ENCODE results near the gene JPH2.
"Not testable (repeated sequence)": the region's sequence is repeated elsewhere in the genome, so short reads cannot be mapped to it uniquely, and the experiment has no call there.

JPH2 gene

DNA sequence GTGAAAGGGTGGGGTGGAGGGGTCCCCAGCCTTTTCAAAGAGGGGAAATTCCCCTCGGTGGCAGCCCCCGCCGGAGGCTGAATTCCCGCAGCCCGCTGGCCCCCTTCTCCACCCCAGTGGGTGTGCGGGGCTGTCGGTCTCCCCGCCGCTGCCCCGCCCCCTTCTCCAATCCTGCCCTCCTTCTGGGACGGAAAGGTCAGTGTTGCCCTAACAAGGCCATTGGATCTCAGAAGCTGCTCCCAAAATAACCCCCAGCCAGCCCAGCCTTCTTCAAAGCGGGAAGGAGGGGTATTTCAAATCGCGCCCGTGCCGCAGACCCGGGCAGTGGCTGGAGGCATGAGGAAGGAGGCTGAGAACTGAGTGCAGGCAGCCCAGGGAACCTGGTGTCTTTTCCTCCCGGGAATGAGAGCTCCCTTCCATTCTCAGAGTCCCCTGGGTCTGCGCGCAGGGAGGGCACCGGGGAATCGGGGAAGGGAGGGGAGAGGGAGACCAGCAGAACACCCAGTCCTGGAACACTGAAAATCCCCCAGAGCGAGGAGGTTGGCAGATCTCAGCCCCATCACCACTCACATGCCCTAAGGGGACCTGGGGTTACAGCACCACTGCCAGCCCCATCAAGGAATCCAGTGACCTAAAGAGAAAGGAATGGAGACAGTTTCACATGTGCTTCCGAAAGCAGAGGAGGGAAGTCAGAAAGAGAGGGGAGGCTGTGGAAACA, at the start of gene JPH2:
TSS of gene JPH2 (minus strand) at position 135 of the 718 bp plus-strand sequence. CDS start 483 bp downstream, outside the sequence.
- DNase-seq (ENCODE audit: low read depth): no peak

GRCh38 chr20:44235702-44236101, 48.7 kb upstream of the JPH2 start:
- no peak for DNase-seq (ENCODE audit: low read depth)

DNA sequence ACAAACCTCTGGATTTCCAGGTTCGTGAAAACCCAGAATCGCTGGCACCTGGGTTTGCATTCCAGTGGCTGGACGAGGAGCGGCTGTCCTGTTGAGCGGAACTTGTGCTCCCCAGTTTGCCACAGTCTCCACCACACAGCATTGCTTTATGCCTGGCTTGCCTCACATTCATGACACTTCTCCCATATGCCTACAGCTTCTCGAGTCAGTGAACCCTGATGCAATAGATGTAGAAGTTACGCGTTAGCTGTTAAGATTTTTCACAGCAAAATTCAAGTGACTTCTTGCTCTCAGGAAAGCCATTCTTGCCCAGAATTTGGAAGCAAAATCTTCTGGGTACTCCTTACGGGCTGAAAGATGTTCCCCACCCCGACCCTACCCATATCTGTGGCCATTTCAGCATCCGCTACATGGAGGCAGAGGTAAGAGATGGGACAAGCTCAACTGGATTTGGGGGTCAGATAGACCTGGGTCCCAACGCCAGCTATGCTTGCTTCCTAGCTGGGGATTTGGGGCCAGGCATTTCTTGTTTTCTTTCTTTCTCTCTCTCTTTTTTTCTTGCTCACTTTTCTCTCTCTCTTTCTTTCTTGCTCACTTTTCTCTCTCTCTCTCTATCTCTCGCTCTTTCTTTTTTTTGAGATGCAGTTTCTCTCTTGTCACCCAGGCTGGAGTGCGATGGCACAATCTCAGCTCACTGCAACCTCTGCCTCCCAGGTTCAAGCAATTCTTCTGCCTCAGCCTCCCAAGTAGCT, 47.8 kb upstream of the JPH2 start:
- no peak for DNase-seq (ENCODE audit: low read depth)

DNA sequence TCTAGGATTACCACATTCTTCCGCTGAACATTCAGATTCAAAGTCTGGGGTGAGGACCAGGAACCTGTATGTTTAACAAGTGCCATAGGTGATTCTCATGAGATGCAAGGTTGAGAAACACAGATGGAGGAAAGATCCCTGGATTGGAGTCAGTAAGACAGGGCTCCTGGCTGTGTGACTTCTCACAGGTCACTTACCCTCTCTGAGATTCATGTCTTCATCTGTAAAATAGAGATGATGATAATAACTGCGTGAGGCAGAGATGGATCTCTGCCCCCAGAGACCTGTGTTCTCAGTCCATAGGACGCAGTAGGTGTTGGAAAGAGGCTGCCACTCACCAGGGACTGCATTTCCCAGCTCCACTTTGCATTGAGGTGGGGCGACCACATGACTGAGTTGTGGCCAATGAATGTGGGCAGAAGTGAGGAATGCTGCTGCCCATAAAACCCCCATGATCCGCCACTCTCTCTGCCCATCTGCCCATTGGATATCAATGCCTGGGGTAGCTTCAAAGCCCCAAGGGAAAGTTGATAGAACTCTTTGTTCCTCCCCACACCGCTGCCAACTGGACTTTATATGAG, 46.5 kb upstream of the JPH2 start:
- no peak for DNase-seq (ENCODE audit: low read depth)

DNA sequence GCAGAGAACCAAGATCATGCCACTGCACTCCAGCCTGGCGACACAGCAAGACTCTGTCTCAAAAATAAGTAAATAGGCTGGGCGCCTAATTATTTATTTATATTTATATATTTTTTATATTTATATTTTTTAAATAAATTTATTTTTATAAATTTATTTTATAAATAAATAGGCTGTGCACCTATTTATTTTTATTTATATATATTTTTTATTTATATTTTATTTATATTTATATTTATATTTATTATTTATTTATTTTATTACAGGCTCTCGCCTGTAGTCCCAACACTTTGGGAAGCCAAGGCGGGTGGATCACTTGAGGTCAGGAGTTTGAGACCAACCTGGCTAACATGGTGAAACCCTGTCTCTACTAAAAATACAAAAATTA, 45.5 kb upstream of the JPH2 start:
- DNase-seq (ENCODE audit: low read depth): not testable (repeated sequence)

DNA sequence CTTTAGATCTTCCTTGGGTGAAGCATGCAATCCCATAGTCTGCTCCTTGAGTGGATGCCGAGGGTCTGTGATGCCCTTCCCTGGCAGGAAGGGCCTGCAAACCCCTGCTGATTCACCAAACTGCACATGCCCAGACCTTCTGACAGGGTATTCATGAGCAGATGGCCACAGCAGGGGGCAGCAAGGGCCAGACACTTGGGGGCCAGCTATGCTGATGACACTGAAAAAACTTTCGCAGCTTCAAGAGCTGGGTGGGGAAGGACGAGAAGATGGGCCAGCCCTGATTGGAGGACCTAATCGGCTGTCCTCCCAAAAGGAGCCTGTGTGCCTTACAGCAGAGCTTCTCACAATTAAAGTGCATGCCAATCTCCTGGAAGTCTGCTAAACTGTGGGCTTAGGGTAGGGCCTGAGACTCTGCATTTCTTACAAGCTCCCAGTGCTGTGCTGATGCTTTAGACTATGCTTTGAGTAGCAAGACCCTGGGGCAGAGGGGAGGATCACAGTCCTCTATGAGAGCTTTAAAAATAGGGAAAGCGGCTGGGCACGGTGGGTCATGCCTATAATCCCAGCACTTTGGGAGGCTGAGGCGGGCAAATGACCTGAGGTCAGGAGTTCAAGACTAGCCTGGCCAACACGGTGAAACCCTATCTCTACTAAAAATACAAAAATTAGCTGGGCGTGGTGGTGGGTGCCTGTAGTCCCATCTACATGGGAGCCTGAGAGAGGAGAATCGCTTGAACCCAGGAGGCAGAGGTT, 44.9 kb upstream of the JPH2 start:
- no peak for DNase-seq (ENCODE audit: low read depth)

GRCh38 chr20:44231193-44231592, 44.2 kb upstream of the JPH2 start:
- DNase-seq (ENCODE audit: low read depth): no peak

DNA sequence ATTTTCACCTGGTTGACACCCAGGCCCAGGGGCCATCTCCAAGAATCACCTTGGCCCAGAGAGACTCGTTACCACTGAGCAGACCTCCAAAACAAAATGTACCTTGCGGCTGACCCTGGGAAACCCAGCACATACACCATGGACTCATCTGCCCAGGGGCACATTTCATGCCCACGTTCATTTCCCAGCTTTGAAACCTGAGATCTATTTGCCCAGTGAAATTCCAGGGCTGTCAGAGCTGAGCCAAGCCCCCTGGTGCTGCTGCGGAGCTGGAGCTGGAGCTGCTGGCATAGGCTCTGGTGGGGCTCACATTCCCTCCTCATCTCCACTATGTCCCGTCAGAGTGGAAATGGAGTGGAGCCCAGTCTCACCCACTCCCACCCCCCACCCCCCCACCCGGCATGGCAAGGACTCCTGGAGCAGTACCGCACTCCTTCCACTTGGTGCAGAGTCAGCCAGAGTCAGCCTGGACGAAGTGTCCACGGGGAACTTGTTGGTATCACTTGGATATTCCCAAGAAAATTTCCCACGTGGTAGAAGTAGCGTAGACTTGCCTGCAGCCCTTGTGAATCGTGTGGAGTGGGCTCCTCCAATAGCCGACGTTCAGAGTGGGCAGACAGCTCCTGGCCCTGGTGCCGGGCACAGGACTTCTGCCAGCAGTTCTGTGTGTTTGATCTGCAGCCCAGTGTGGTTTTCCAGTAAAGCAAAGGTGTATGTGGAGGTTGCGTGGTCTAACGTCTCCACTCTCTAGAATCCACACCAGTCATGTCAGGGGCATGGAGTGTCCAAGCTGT, 41.7 kb upstream of the JPH2 start:
- DNase-seq (ENCODE audit: low read depth): no peak

DNA sequence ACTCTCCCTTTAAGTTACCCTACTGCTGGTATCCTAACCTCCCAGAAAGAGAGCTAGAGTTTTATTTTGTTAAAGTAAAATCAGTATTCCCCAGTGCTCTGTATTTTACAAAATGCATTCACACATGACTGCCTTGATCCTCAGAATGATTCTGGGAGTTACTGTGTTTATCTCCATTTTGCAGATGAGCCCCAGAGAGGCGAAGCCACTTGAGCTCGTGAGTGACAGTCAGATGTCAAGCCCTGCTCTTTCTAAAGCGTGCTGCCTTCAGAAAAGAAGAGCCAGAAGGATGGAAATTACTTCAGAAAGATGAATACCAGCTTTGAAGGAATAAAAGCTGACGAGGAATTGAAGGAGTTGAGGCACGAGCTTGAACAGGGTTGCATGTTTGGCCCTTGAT, 37.6 kb upstream of the JPH2 start:
- DNase-seq (ENCODE audit: low read depth): no peak

GRCh38 chr20:44223721-44224120, 36.7 kb upstream of the JPH2 start:
- no peak for DNase-seq (ENCODE audit: low read depth)

- DNase-seq (ENCODE audit: low read depth): no peak
Measured at GRCh38 chr20:44222633-44223368, 35.8 kb upstream of the JPH2 start.

- no peak for DNase-seq (ENCODE audit: low read depth)
Measured at GRCh38 chr20:44222027-44222426, 35.0 kb upstream of the JPH2 start.

DNA sequence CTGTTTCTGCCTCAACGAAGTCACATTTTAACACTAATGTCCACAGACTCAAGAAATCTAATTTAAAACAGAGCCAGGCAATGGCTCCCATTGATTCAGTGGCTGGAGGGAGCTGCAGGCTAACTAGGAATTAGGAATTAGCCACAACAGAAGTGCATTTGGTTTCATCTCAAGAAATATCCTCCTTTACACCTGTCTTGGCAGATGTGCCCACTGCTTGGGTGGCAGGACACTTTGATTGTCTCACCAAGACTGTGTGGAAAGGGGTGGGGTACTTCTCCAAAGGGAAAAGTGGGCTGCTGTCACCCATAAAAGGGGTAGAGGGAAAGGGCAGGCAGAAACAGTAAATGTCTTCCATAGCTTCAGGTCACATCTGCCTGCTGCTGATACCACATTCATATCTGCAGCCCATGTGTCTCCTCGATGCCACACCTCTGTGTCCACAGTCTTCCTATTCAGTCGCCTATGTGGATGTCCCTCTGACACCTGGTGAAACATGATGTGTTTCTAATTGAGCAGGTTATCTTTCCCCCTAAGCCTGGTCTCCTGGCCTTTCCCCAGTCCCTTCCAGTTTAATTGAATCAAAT, 34.5 kb upstream of the JPH2 start:
- DNase-seq (ENCODE audit: low read depth): no peak

- DNase-seq (ENCODE audit: low read depth): no peak
Measured at GRCh38 chr20:44219791-44220190, 32.8 kb upstream of the JPH2 start.

DNA sequence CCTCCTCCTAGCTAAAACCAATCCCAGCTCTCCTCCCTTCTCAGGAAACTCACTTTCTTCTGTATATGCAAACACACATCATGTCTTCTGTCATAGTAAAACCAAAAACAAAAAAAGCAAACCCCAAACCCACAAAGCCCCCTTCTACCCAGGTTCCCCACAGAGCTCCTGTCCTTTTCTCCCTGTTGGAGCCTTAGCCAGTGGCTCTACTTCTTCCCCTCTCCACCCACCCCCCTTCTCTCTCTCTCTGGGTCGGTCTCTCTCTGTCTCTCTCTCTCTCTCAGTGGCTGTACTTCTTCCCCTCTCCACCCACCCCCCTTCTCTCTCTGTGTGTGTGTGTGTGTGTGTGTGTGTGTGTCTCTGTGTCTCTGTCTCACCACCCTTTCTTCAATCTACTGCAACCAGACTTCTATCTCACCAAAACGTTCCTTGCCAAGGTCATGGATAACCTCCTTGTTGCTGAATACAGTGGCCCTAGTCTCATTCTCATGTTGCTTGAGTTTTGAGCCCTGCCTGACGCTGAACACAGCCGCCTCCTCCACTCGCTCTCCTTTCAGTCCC, 32.3 kb upstream of the JPH2 start:
- no peak for DNase-seq (ENCODE audit: low read depth)

DNA sequence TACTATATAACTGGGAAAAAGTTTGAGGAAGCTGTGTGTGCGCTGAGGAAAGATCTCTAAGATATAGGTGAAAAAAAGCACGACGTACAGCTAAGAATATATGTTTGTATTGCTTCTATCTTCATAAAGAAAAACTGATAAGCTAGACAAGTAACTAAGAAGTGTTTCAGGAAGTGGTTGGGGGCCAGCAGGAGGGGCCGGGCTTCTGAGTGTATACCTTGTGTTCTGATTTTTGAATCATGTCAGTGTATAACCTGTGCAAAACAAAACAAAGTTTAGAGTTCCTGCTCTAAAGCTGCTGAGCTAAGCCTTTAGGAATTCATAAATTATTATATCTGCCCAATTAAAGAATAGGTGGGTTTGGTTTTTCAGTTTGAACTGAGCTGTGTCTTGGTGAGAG, 31.5 kb upstream of the JPH2 start:
- no peak for DNase-seq (ENCODE audit: low read depth)

GRCh38 chr20:44217342-44218092, 30.5 kb upstream of the JPH2 start:
- peak; percentile 56 for DNase-seq (ENCODE audit: low read depth)

DNA sequence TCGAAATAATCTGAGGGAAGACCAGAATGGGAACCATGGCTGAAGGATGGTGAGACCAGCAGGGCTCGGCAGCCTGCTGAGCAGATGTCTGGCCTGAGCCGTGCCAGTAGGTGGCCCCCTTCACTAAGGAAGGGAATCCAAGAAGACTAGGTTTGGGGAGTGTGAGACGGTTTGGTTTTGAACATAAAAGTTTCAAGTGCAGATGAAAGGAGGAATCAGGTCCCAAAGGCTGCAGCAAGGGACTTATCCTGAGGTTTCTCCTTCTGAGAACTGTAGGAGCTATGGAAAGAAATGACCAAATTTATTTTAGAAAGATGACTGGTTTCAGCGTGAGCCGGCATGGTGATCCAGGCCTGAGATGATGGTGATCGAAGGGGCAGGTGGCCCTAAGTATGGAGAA, 28.1 kb upstream of the JPH2 start:
- DNase-seq (ENCODE audit: low read depth): peak; percentile 64

- DNase-seq (ENCODE audit: low read depth): no peak
Measured at GRCh38 chr20:44212792-44213191, 25.8 kb upstream of the JPH2 start.
